HEK293T (cell line): ENCODE measurements around the gene IGIP.

Experiments used
- CTCF ChIA-PET: fragments of 350-600 bp; formaldehyde crosslinking; extraction: SDS; loops from one replicate; lab custom pipeline; 2021; ENCODE audit warnings: antibody characterized with exemption, inconsistent platforms; lab: Yijun Ruan, JAX
- POLR2A ChIA-PET: fragments of 350-600 bp; formaldehyde crosslinking; extraction: SDS; loops from one replicate; lab custom pipeline; 2020; ENCODE audit warnings: antibody characterized with exemption, inconsistent platforms; lab: Yijun Ruan, JAX
- DNase-seq: peaks from one replicate; pipeline ENCODE4 v3.0.0; 2012; ENCODE audit warnings: mixed read lengths; ENCODE audit errors: extremely low spot score
- ARNT ChIP-seq: fragments of 450-650 bp; IDR thresholded peaks from 2 replicates; pipeline ENCODE4 v1.6.1; 2017; ENCODE audit warnings: mild to moderate bottlenecking
- BHLHE40 ChIP-seq: fragments of 450-650 bp; IDR thresholded peaks from 2 replicates; pipeline ENCODE4 v1.6.1; 2016; ENCODE audit warnings: mild to moderate bottlenecking, moderate library complexity, borderline replicate concordance
- CTBP1 ChIP-seq: fragments of 450-650 bp; IDR thresholded peaks from 2 replicates; pipeline ENCODE4 v1.6.1; 2016; ENCODE audit warnings: borderline replicate concordance
- ELF4 ChIP-seq: fragments of 450-650 bp; IDR thresholded peaks from 2 replicates; pipeline ENCODE4 v1.6.1; 2017; ENCODE audit warnings: antibody characterized with exemption
- FOXA1 ChIP-seq: fragments of 450-650 bp; IDR thresholded peaks from 2 replicates; pipeline ENCODE4 v1.6.1; 2016; ENCODE audit warnings: mild to moderate bottlenecking
- FOXK2 ChIP-seq: fragments of 450-650 bp; IDR thresholded peaks from 2 replicates; pipeline ENCODE4 v1.6.1; 2016; ENCODE audit warnings: mild to moderate bottlenecking
- FOXM1 ChIP-seq: fragments of 450-650 bp; IDR thresholded peaks from 2 replicates; pipeline ENCODE4 v1.6.1; 2017; ENCODE audit warnings: mild to moderate bottlenecking, borderline replicate concordance
- HDGF ChIP-seq: fragments of 450-650 bp; IDR thresholded peaks from 2 replicates; pipeline ENCODE4 v1.6.1; 2017; ENCODE audit warnings: antibody characterized with exemption, borderline replicate concordance
- L3MBTL2 ChIP-seq: fragments of 450-650 bp; conservative IDR thresholded peaks from 2 replicates; pipeline ENCODE4 v1.6.1; 2016; ENCODE audit warnings: mild to moderate bottlenecking
- LEF1 ChIP-seq: fragments of 450-650 bp; IDR thresholded peaks from 2 replicates; pipeline ENCODE4 v1.6.1; 2017; ENCODE audit warnings: mild to moderate bottlenecking, borderline replicate concordance
- NFRKB ChIP-seq: fragments of 450-650 bp; IDR thresholded peaks from 2 replicates; pipeline ENCODE4 v1.6.1; 2016; ENCODE audit warnings: mild to moderate bottlenecking, moderate library complexity
- PKNOX1 ChIP-seq: fragments of 450-650 bp; IDR thresholded peaks from 2 replicates; pipeline ENCODE4 v1.6.1; 2016
- SP1 ChIP-seq: fragments of 450-650 bp; IDR thresholded peaks from 2 replicates; pipeline ENCODE4 v1.6.1; 2017
- SUZ12 ChIP-seq: fragments of 450-650 bp; IDR thresholded peaks from 2 replicates; pipeline ENCODE4 v1.6.1; 2016; ENCODE audit warnings: mild to moderate bottlenecking
- TARDBP ChIP-seq: fragments of 450-650 bp; IDR thresholded peaks from 2 replicates; pipeline ENCODE4 v1.6.1; 2016
- ZNF384 ChIP-seq: fragments of 450-650 bp; IDR thresholded peaks from 2 replicates; pipeline ENCODE4 v1.6.1; 2016

IGIP gene

GRCh38 chr5:140090251-140090650 lies 35.5 kb upstream of the IGIP start:
- DNase-seq: no peak
- CTCF ChIA-PET: no interaction called here
- TF ChIP-seq SUZ12 (no peak), FOXM1 (no peak), ELF4 (no peak), NFRKB (no peak), CTBP1 (no peak), ZNF384 (no peak), BHLHE40 (no peak), LEF1 (no peak), FOXK2 (no peak), PKNOX1 (no peak), HDGF (no peak), SP1 (no peak), ARNT (no peak)
- POLR2A ChIA-PET: no interaction called here

GRCh38 chr5:140093179-140093578 lies 32.6 kb upstream of the IGIP start:
- POLR2A ChIA-PET: interaction anchor here (0.7 kb wide), 1 partner anchor 14 kb away, joined by 4 read pairs; no protein-coding TSS in a partner anchor
- DNase-seq: no peak
- no peak for TF ChIP-seq L3MBTL2
- TF ChIP-seq ZNF384: no peak
- no peak for TF ChIP-seq ELF4
- no peak for TF ChIP-seq SP1
- no peak for TF ChIP-seq FOXK2
- no peak for TF ChIP-seq TARDBP
- no peak for TF ChIP-seq SUZ12
- no peak for TF ChIP-seq FOXM1
- no peak for TF ChIP-seq LEF1
- TF ChIP-seq NFRKB: no peak
- no peak for TF ChIP-seq HDGF
- TF ChIP-seq ARNT: no peak
- TF ChIP-seq BHLHE40: no peak
- no peak for TF ChIP-seq CTBP1
- no peak for TF ChIP-seq PKNOX1
- no peak for TF ChIP-seq FOXA1
- CTCF ChIA-PET: no interaction called here

GRCh38 chr5:140093866-140094265 lies 31.9 kb upstream of the IGIP start:
- ChIA-PET POLR2A (interaction anchor here (1.0 to 1.3 kb wide), 2 partner anchors 12 to 14 kb away, joined by 4 read pairs; no protein-coding TSS in a partner anchor), CTCF (no interaction called here)
- no peak for DNase-seq
- no peak for TF ChIP-seq TARDBP
- TF ChIP-seq FOXM1: no peak

- CTCF ChIA-PET: no interaction called here
- TF ChIP-seq SP1 (no peak), NFRKB (no peak), BHLHE40 (no peak), ARNT (no peak), HDGF (no peak), TARDBP (no peak), L3MBTL2 (no peak), FOXM1 (no peak), ELF4 (no peak), FOXK2 (no peak)
- DNase-seq: no peak
- POLR2A ChIA-PET: interaction anchor here (1.0 to 1.3 kb wide), 2 partner anchors 11 to 13 kb away, joined by 4 read pairs; no protein-coding TSS in a partner anchor
Measured at GRCh38 chr5:140094889-140095288, 30.8 kb upstream of the IGIP start.

- CTCF ChIA-PET: no interaction called here
- POLR2A ChIA-PET: no interaction called here
Measured at GRCh38 chr5:140101179-140101578, 24.6 kb upstream of the IGIP start.

GRCh38 chr5:140103154-140103553 lies 22.6 kb upstream of the IGIP start:
- TF ChIP-seq PKNOX1 (no peak), CTBP1 (no peak), HDGF (no peak), ELF4 (no peak), SUZ12 (no peak), L3MBTL2 (no peak), NFRKB (no peak), FOXA1 (no peak), ARNT (no peak)
- ChIA-PET POLR2A (no interaction called here), CTCF (no interaction called here)

More at GRCh38 chr5:140101179-140101578, 24.6 kb upstream of the IGIP start:
- no peak for DNase-seq
- TF ChIP-seq L3MBTL2 (no peak), FOXM1 (no peak), ELF4 (no peak), BHLHE40 (no peak), ARNT (no peak), SUZ12 (no peak), CTBP1 (no peak), TARDBP (no peak)

More at GRCh38 chr5:140103154-140103553, 22.6 kb upstream of the IGIP start:
- no peak for DNase-seq
